GM18907 (cell line): ENCODE measurements around the gene CYFIP1.

Experiments used
- ATAC-seq: cut with Tn5 transposase; IDR thresholded peaks from one replicate; pipeline ENCODE4 v1.9.1; 2021; ENCODE audit warnings: mild to moderate bottlenecking, moderate library complexity; ENCODE audit not compliant: unreplicated experiment

CYFIP1 gene

GRCh38 chr15:22969489-22969888 lies 10.7 kb downstream of the CYFIP1 start:
- no peak for ATAC-seq

- ATAC-seq = no peak
Observed at GRCh38 chr15:22968366-22968765, 11.8 kb downstream of the CYFIP1 start.

GRCh38 chr15:22967084-22967770 lies 12.9 kb downstream of the CYFIP1 start:
- ATAC-seq = no peak

- no peak for ATAC-seq
Observed at GRCh38 chr15:22966321-22967083, 13.7 kb downstream of the CYFIP1 start.

- no peak for ATAC-seq
Observed at GRCh38 chr15:22963641-22964040, 16.5 kb downstream of the CYFIP1 start.

GRCh38 chr15:22962611-22963010 lies 17.6 kb downstream of the CYFIP1 start:
- no peak for ATAC-seq

- no peak for ATAC-seq
Observed at GRCh38 chr15:22961762-22962161, 18.4 kb downstream of the CYFIP1 start.

GRCh38 chr15:22960556-22960955 lies 19.6 kb downstream of the CYFIP1 start:
- no peak for ATAC-seq

- no peak for ATAC-seq
Observed at GRCh38 chr15:22960126-22960525, 20.0 kb downstream of the CYFIP1 start.

GRCh38 chr15:22959321-22960101 lies 20.7 kb downstream of the CYFIP1 start:
- ATAC-seq = no peak

- ATAC-seq = peak; percentile 54
Observed at GRCh38 chr15:22958487-22959280, 21.5 kb downstream of the CYFIP1 start.

GRCh38 chr15:22956978-22957260 lies 23.2 kb downstream of the CYFIP1 start:
- ATAC-seq = no peak

- no peak for ATAC-seq
Observed at GRCh38 chr15:22956257-22956977, 23.8 kb downstream of the CYFIP1 start.

- no peak for ATAC-seq
Observed at GRCh38 chr15:22955544-22956119, 24.5 kb downstream of the CYFIP1 start.

GRCh38 chr15:22954798-22955543 lies 25.2 kb downstream of the CYFIP1 start:
- no peak for ATAC-seq

GRCh38 chr15:22954326-22954725 lies 25.8 kb downstream of the CYFIP1 start:
- no peak for ATAC-seq

GRCh38 chr15:22952796-22953579 lies 27.2 kb downstream of the CYFIP1 start:
- ATAC-seq = no peak
